Inflammatory macrophage treated with lipopolysaccharide for 4 hours (primary cell): ENCODE data around the gene DTNBP1.

Experiments used
- DNase-seq: peaks from one replicate; pipeline ENCODE4 v3.0.0-alpha.2; 2020

DTNBP1 gene

DNA sequence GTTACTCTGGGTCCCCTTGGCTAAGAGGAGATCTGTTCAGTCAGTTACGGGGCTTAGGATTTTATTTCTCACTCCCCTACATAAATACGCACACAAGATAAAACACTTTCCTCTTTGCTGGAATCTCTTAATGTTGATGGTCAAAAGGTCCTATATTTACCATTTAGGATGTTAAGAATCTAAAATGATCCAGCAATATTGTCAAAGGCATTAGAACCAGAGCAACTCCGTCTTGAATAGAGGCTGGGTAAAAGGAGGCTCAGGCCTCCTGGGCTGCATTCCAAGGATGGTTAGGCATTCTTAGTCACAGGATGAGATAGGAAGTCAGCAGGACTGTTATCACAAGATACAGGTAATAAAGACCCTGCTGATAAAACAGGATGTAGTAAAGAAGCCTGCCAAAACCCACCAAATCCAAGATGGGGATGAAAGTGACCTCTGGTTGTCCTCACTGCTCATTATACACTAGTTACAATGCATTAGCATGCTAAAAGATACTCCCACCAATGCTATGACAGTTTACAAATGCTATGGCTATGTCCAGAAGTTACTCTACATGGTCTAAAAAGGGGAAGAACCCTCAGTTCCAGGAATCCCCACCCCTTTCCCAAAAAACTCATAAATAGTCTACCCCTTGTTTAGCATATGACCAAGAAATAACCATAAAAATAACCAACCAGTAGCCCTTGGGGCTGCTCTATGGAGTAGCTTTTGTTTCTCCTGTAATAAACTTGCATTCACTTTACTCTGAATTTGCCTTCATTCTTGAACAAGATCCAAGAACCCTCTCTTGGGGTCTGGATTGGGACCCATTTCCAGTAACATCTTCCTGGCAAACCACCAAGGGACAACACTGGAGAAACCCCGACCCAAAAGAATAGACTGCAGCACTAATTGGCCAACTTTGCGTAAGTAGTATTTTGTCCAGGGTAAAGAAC, 107.5 kb downstream of the DTNBP1 start:
- peak; percentile 42 for DNase-seq

DNA sequence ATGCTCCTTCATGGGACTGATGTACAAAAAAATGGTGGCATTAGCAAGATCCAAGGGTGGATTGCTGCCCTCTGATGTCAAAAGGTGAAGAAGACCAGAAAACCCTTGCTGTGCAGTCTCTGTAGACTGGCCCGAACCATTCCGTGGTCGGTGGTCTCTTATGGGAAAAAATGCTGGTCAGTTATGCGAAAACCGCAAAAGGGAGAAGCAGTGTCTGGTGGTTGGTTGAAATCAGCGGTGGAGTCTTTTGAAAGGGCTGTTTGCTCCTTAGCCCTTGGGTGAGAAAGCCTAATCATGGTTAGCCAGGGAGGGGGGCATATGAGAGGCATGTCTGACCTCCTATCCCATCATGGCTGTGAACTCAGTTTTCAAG, 108.1 kb downstream of the DTNBP1 start:
- DNase-seq, result no peak

DNA sequence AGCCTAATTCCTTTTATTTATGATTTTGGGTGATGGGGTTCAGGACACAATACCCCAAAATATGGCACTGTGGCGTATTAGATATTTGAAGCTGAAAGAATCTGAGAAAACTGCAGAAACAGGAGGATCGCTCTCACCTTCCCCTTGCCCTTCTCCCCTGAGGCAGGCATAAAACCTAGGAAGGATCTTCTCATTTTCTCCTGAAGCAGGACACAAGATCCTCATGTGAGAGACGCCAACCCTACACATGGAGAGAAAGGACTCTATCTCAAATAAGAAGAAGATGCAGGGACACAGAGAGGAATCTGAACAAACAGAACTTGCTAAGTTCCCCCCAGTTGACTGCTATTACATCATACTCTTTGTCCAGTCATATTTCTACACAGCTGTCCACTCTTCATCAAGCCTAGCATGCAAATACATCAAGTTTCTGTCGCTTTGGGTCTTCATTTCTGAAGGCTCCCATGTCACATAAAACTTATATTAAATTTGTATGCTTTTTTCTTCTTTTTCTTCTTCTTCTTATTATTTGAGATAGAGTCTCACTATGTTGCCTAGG, 109.0 kb downstream of the DTNBP1 start:
- peak; percentile 64 for DNase-seq

GRCh38 chr6:15553031-15553430, 109.8 kb downstream of the DTNBP1 start:
- no peak for DNase-seq

GRCh38 chr6:15551798-15552197, 111.0 kb downstream of the DTNBP1 start:
- DNase-seq, result no peak

GRCh38 chr6:15551262-15551661, 111.6 kb downstream of the DTNBP1 start:
- DNase-seq, result no peak

- peak; percentile 10 for DNase-seq
These were observed 112.2 kb downstream of the DTNBP1 start for GRCh38 chr6:15550546-15551123.

GRCh38 chr6:15549371-15549770, 113.5 kb downstream of the DTNBP1 start:
- peak; percentile 13 for DNase-seq

DNA sequence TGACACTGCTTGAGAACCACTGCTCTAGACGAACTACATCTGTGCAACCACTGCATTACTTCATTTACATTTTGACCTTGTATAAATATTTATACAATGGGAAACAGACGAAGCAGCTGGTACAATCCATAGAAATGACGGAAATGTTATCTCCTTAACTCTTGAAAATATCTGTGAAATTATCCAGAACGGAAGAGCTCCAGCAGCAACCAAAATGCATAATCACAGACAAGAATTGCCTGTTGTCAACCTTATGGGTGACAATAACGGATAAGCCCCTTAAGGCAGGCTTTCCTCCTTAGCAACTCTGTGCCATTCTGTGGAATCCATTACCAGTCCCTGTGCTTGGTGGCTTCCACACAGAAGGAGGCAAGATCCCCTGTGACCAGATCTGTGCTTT, 115.4 kb downstream of the DTNBP1 start:
- no peak for DNase-seq

- DNase-seq, result no peak
These were observed 116.2 kb downstream of the DTNBP1 start for GRCh38 chr6:15546591-15546990.

DNA sequence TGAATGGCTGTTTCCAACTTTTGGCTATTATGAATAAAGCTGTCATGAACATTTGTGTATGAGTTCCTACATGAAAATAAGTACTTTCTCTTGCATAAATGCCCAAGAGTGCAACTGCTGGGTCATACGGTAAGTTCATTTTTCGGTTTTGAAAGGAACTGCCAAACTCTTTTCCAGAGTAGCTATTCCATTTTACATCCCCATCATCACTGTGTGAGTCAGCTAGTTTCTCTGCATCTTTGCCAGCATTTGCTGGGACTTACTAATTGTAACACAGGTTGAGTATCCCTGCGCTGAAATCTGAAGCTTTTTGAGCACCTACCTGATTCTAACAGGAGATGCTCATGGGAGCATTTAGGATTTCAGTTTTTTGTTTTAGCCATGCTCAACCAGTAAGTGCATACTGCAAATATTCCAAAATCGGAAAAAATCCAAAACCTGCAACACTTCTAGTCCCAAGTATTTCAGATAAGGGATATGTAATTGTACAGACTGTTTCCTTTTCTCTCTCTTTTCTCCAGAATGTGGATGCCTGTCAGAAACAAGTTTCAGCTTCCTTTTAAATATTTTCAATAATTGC, 118.4 kb downstream of the DTNBP1 start:
- no peak for DNase-seq

GRCh38 chr6:15543332-15543917, 119.4 kb downstream of the DTNBP1 start:
- DNase-seq, result peak; percentile 2

GRCh38 chr6:15539722-15540270, 123.0 kb downstream of the DTNBP1 start:
- peak; percentile 45 for DNase-seq

DNA sequence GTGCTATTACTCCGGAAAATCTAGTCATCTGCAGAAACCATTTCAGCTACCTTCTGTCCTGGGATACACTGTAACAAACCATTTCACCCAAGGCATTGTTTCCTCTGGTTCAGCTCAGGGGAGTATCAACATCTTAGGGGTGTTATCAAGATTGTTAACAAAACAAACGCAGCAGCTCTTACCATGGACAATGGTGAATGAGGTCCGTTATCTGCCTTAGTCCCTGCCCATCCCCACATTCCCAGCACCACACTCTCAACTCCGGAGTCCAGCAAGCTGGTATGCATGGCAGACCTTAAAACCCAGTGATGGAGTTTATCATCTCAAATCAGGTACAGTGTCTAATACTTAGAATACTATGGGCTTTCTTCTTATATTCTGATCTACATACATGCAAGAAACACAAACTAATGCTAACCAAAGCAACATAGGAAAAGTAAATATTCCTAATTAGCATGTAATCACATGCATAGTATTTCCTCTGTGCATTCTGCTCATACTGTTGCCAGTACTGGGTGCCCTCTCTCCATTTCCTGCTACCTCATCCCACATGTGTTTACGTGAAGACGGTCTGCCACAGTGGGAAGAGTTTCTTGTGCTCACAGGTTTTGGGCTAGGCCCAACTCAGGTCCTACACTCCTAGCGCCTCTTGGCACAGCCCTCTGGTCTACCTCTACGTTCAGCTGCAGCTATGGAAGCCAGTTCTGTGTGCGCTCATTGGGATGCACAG, 123.9 kb downstream of the DTNBP1 start:
- DNase-seq, result no peak

GRCh38 chr6:15538106-15538505, 124.7 kb downstream of the DTNBP1 start:
- no peak for DNase-seq

DNA sequence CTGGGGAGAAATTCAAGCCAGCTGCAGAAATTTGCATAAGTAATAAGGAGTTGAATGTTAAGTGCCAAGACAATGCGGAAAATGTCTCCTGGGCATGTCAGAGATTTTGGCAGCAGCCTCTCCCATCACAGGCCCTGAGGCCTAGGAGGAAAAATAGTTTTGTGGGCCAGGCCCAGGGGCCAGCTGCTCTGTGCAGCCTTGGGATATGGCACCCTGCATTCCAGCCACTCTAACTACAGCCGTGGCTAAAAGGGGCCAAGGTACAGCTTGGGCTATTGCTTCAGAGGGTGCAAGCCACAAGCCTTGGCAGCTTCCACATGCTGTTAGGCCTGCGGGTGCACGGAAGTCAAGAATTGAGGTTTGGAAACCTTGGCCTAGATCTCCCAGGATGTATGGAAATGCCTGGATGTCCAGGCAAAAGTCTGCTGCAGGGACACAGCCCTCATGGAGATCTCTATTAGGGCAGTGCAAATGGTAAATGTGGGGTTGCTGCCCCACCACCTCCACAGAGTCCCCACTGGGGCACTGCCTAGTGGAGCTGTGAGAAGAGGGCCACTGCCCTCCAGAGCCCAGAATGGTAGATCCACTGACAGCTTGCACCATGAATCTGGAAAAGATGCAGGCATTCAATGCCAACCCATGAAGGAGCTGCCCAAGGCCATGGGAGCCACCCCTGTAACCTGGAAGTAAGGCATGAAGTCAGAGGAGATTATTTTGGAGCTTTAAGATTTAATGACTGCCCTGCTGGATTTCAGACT, 126.5 kb downstream of the DTNBP1 start:
- no peak for DNase-seq

GRCh38 chr6:15535495-15536197, 127.2 kb downstream of the DTNBP1 start:
- no peak for DNase-seq

GRCh38 chr6:15534974-15535373, 127.9 kb downstream of the DTNBP1 start:
- peak; percentile 91 for DNase-seq

- DNase-seq, result peak; percentile 39
These were observed 129.3 kb downstream of the DTNBP1 start for GRCh38 chr6:15533379-15534026.

DNA sequence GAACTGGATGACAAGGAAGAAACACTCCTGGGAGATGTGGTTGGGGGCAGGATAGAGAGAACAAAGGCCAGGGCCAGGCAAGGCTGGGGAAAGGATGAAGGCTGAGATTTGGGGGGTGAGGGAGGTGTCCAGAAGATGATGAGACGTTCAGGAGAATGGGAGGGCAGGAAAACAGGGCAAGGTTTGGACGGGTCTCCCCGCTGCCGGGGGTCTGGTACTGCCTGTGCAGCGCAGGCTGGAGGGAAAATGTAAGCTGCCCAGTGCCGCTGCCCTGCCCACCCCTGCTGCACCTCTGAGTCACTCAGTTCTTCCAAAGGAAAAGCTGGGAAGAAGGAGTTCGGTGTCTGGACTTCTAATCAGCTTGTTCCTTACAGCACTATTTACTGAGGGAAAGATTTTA, 130.9 kb downstream of the DTNBP1 start:
- no peak for DNase-seq
